ENCODE measurements around the gene RFLNA. TPM values are rescaled to one million over a fixed set of nuclear protein-coding genes. Genes with fewer than 3 reads are reported as not detected.

The RFLNA gene
- total RNA-seq, 6 experiments from 2014 or later: 0.12 to 0.31 TPM; not detected in 4

DNA sequence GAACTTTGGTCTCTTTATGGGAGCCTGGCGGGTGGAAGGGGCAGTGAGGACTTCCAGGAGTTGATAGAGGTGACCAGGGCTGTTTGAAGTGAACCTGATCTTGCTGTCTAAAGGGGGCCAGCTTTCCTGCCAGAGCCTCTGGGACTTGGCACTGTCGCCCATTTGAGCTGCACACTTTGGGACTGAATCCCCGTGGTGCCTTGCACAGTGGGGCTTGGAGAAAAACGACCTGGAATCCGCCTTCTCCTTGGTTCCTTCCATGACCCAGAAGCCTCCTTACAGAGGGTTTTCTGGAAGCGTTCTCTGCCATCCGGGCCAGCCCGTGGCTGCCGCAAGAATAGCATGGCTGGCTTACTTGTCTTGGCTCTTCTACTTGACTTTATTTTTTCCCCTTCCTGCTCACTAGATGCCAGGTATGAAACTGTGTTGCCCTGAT, 2.0 kb downstream of the RFLNA start:
- intact Hi-C loops (cut with DNase I): no loop called here
- peaks cover 0 to 5% (median 0%) of the 10 kb centered on the region in 4 donors for H3K4me1 ChIP-seq
- H3K27ac ChIP-seq: no peak overlapping the region
- TF ChIP-seq, protein P1, sequence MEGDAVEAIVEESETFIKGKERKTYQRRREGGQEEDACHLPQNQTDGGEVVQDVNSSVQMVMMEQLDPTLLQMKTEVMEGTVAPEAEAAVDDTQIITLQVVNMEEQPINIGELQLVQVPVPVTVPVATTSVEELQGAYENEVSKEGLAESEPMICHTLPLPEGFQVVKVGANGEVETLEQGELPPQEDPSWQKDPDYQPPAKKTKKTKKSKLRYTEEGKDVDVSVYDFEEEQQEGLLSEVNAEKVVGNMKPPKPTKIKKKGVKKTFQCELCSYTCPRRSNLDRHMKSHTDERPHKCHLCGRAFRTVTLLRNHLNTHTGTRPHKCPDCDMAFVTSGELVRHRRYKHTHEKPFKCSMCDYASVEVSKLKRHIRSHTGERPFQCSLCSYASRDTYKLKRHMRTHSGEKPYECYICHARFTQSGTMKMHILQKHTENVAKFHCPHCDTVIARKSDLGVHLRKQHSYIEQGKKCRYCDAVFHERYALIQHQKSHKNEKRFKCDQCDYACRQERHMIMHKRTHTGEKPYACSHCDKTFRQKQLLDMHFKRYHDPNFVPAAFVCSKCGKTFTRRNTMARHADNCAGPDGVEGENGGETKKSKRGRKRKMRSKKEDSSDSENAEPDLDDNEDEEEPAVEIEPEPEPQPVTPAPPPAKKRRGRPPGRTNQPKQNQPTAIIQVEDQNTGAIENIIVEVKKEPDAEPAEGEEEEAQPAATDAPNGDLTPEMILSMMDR (IDR thresholded peaks at IDR 0.05): no peak
- no peaks in the 10 kb centered on the region for H3K9me3 ChIP-seq
- DNase-seq: peak in 2 of 3 donors; percentile 2 to 35
- ATAC-seq: peak in 1 of 4 donors; percentile 16
- no peak overlapping the region for H3K4me3 ChIP-seq
- H3K36me3 ChIP-seq: no peaks in the 10 kb centered on the region
- peaks cover 0 to 4% of the 10 kb centered on the region in 2 donors for H3K27me3 ChIP-seq
- WGBS (ENCODE audit: insufficient coverage, low coverage, low lambda C conversion rate, missing lambda C conversion rate): 66% methylated on average over 4 of the region's 9 CpGs

DNA sequence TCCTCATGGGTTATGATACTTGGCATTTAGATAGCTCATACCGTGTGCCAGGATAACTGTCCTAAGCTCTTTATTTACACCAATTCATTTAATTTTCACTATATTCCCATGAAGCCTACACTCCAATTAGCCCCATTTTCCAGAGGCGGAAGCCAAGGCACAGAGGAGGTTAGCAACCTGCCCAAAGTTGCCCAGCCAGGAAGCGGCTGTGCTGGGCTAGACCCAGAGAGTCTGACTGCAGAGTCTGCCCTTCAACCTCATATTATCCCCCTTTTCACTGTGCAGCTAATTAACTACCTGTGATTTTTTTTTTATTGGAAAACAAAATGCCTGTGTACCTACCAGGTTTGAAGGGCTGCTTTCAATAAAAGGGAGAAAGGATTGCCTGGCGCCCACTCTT, 2.5 kb downstream of the RFLNA start:
- H3K4me1 ChIP-seq: peaks cover 0 to 5% (median 0%) of the 10 kb centered on the region in 4 donors
- 70% methylated on average over 4 of the region's 4 CpGs for WGBS (ENCODE audit: insufficient coverage, low coverage, low lambda C conversion rate, missing lambda C conversion rate)
- H3K9me3 ChIP-seq: no peaks in the 10 kb centered on the region
- TF ChIP-seq POLR2A (IDR thresholded peaks at IDR 0.05): no peak
- TF ChIP-seq, protein P1 (IDR thresholded peaks at IDR 0.05): no peak
- DNase-seq (no peak), ATAC-seq (no peak)
- H3K27me3 ChIP-seq: peaks cover 0 to 4% of the 10 kb centered on the region in 2 donors
- H3K36me3 ChIP-seq: no peaks in the 10 kb centered on the region
- H3K4me3 ChIP-seq: no peak overlapping the region
- intact Hi-C loops (cut with DNase I): no loop called here
- no peak overlapping the region for H3K27ac ChIP-seq

DNA sequence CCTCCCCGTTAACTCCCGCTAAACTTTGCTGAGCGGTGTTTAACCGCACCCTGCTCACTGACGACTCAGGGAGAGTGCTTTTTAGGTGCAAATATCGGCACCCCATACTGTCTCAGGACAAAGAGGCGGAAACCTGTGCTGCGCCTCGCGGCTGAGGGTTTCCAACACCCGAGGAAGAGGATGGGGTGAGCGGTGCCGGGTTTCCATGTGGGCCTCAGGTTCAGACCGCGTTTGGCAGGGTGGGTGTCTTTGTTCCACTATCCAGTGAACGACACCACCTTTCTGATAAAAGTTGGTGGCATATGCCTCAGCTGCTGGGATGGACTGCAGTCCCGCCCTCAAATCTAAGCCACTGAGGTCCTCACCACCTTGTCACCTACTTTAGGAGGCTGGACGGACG, 3.0 kb downstream of the RFLNA start:
- 83% methylated on average over 15 of the region's 19 CpGs for WGBS (ENCODE audit: insufficient coverage, low coverage, low lambda C conversion rate, missing lambda C conversion rate)
- Histone ChIP-seq H3K27ac (no peak overlapping the region), H3K9me3 (no peaks in the 10 kb centered on the region), H3K4me1 (peaks cover 0 to 5% (median 0%) of the 10 kb centered on the region in 4 donors), H3K27me3 (peaks cover 0 to 4% of the 10 kb centered on the region in 2 donors), H3K36me3 (no peaks in the 10 kb centered on the region), H3K4me3 (no peak overlapping the region)
- no peak for TF ChIP-seq POLR2A (IDR thresholded peaks at IDR 0.05)
- TF ChIP-seq, protein P1 (IDR thresholded peaks at IDR 0.05): no peak
- DNase-seq (peak in 2 of 3 donors; percentile 3 to 29), ATAC-seq (no peak)
- intact Hi-C loops (cut with DNase I): no loop called here

DNA sequence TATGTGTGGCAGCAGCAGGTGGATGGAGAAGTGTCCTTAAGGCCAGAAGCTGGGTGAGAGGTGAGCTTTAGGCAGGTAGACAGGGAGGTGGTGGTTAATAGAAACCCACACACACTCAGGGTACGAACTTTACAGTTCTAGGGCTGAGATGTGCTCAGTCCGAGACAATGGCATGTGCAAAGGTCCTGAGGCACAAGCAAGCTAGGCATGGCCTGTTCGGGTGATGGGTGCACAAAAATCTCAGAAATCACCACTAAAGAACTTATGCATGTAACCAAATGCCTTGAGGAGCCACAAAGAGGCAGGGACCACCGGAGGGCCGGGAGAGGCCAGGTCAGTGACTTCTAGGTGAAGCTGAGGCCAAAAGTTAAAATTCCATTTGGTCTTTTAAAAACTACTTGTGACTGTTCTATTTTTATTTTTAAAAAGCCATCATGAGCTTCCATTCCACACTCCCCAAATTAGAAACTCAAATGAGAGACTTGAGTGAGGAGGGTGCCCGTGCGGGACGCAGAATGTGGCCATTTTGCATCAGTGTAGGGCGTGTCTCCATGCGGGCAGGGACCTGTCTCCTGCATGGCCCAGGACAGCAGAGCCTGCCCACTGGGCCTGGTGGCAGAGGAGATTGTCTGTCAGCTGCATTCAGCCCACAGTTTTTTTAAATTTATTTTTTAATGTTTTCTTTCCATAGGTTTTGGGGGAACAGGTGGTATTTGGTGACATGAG, 4.0 kb downstream of the RFLNA start:
- no peak overlapping the region for H3K27ac ChIP-seq
- peaks cover 0 to 5% (median 0%) of the 10 kb centered on the region in 4 donors for H3K4me1 ChIP-seq
- DNase-seq (peak in 2 of 3 donors; percentile 2 to 29), ATAC-seq (no peak)
- intact Hi-C loops (cut with DNase I): no loop called here
- H3K4me3 ChIP-seq: no peak overlapping the region
- TF ChIP-seq, protein P1 (IDR thresholded peaks at IDR 0.05): no peak
- no peak for TF ChIP-seq POLR2A (IDR thresholded peaks at IDR 0.05)
- WGBS (ENCODE audit: insufficient coverage, low coverage, low lambda C conversion rate, missing lambda C conversion rate): 72% methylated on average over 9 of the region's 10 CpGs
- H3K36me3 ChIP-seq: no peaks in the 10 kb centered on the region
- peaks cover 0 to 4% of the 10 kb centered on the region in 2 donors for H3K27me3 ChIP-seq
- H3K9me3 ChIP-seq: no peaks in the 10 kb centered on the region
